Esophagus muscularis mucosa (tissue), 3 donors: ENCODE measurements around the gene PDE6C.

ENCODE experiments used
- POLR2AphosphoS5 ChIP-seq, 2 donors: sonication (generic); formaldehyde crosslinking; IDR thresholded peaks; one replicate each; pipeline ENCODE4 v1.6.1; 2017; ENCODE audit warnings: antibody characterized with exemption in 2 of 2
- TF ChIP-seq, protein P1 (sequence below), 3 experiments: fragments of 200-600 bp in 2 of 3; fragments of 450-650 bp in 1 of 3; sonication (generic) in 2 of 3; IDR thresholded peaks; one replicate each; pipeline ENCODE4 v1.5.1; 2017 to 2019; ENCODE audit warnings: antibody characterized with exemption in 3 of 3, mild to moderate bottlenecking in 2 of 3, moderate library complexity in 1 of 3

DNA sequence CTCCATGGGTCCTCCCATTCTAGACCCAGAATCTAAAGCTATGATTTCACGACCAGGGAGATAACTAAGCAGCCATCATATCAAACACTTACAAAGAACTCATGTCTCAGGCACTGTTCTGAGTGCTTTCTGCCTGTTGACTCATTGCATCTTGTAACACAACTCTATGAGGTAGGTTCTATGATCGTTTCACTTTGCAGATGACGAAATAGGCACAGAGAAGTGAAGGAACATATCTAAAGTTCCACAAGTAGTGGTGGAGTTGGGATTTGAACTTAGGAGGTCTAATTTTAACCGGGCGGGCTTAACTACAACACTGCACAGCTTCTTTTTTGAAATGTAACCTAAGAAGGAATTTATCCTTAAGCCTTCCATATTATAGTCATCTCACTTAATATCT, 14.2 kb upstream of the PDE6C start:
- TF ChIP-seq POLR2AphosphoS5 (IDR thresholded peaks at IDR 0.05), result no peak
- TF ChIP-seq, protein P1, sequence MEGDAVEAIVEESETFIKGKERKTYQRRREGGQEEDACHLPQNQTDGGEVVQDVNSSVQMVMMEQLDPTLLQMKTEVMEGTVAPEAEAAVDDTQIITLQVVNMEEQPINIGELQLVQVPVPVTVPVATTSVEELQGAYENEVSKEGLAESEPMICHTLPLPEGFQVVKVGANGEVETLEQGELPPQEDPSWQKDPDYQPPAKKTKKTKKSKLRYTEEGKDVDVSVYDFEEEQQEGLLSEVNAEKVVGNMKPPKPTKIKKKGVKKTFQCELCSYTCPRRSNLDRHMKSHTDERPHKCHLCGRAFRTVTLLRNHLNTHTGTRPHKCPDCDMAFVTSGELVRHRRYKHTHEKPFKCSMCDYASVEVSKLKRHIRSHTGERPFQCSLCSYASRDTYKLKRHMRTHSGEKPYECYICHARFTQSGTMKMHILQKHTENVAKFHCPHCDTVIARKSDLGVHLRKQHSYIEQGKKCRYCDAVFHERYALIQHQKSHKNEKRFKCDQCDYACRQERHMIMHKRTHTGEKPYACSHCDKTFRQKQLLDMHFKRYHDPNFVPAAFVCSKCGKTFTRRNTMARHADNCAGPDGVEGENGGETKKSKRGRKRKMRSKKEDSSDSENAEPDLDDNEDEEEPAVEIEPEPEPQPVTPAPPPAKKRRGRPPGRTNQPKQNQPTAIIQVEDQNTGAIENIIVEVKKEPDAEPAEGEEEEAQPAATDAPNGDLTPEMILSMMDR (IDR thresholded peaks at IDR 0.05), result no peak
